Sigmoid colon (tissue), 7 donors: ENCODE measurements around the gene KDM1A. TPM values are rescaled to one million over a fixed set of nuclear protein-coding genes. Genes with fewer than 3 reads are reported as not detected.

Source experiments
- DNase-seq: peaks from one replicate; pipeline ENCODE4 v3.0.0-alpha.2; 2019
- H3K27ac ChIP-seq, 4 donors: fragments of 200-600 bp; sonication (generic); one replicate each; pipeline ENCODE4 v1.5.1; 2016 to 2019; ENCODE audit warnings: mild to moderate bottlenecking in 1 of 4
- H3K27me3 ChIP-seq, 3 donors: fragments of 200-600 bp; sonication (generic); one replicate each; pipeline ENCODE4 v1.5.1; 2019; ENCODE audit warnings: mild to moderate bottlenecking in 1 of 3
- H3K36me3 ChIP-seq, 4 donors: fragments of 200-600 bp; sonication (generic); one replicate each; pipeline ENCODE4 v1.5.1; 2016 to 2019
- H3K4me1 ChIP-seq, 4 donors: fragments of 200-600 bp; sonication (generic); one replicate each; pipeline ENCODE4 v1.5.1; 2017 to 2019
- H3K4me3 ChIP-seq, 4 donors: fragments of 200-600 bp; sonication (generic); one replicate each; pipeline ENCODE4 v1.5.1; 2017 to 2019; ENCODE audit warnings: mild to moderate bottlenecking in 2 of 4, moderate library complexity in 1 of 4
- H3K9me3 ChIP-seq, 4 donors: fragments of 200-600 bp in 3 of 4; sonication (generic) in 3 of 4; one replicate each; pipeline versions ENCODE4 v1.5.1 to v1.6.1; 2013 to 2019
- EP300 ChIP-seq, 4 donors: sonication (generic); formaldehyde crosslinking; IDR thresholded peaks; one replicate each; pipeline ENCODE4 v1.6.1; 2017; ENCODE audit warnings: antibody characterized with exemption in 4 of 4
- POLR2A ChIP-seq, 2 donors: fragments of 450-650 bp; IDR thresholded peaks; one replicate each; pipeline ENCODE4 v1.6.1; 2016; ENCODE audit warnings: antibody characterized with exemption in 2 of 2, mild to moderate bottlenecking in 2 of 2, moderate library complexity in 2 of 2
- POLR2AphosphoS5 ChIP-seq, 4 donors: sonication (generic); formaldehyde crosslinking; IDR thresholded peaks; one replicate each; pipeline ENCODE4 v1.6.1; 2017; ENCODE audit warnings: antibody characterized with exemption in 4 of 4
- WGBS, 2 donors: extraction: QIAGEN DNeasy Blood & Tissue Kit; methylation state at CpG; one replicate each; pipeline ENCODE4 v1.1.7; 2013; 5-methylcytosine and 5-hydroxymethylcytosine counted together
- intact Hi-C: fragments of 100-400 bp; cut with DNase I; formaldehyde crosslinking; loops from one replicate; pipeline ENCODE4 v1.15.1; 2023
- polyA plus RNA-seq, 3 donors: library from polyadenylated mRNA; stranded (reverse); fragments of 200-250 nt; gene quantifications; one replicate each; pipeline ENCODE4 v1.2.3, GENCODE V29; 2013
- total RNA-seq, 4 donors: library from RNA; depleted of rRNA; stranded (reverse); fragments of >200 nt; gene quantifications; one replicate each; pipeline ENCODE4 v1.1.0, GENCODE V29; 2016
- TF ChIP-seq, protein P1 (sequence below), 4 experiments: fragments of 450-650 bp in 3 of 4; fragments of 200-600 bp in 1 of 4; IDR thresholded peaks; one replicate each; pipeline ENCODE4 v1.5.1; 2016 to 2019; ENCODE audit warnings: antibody characterized with exemption in 4 of 4, mild to moderate bottlenecking in 3 of 4, moderate library complexity in 2 of 4
- donor health status: healthy with polysubstance abuse.
- donor health status: Bipolar disorder and iron deficiency.
- donor health status: healthy.

Gene KDM1A
- total and polyA plus RNA-seq, 7 donors, result 24.0 to 58.6 (median 46.0) TPM

DNA sequence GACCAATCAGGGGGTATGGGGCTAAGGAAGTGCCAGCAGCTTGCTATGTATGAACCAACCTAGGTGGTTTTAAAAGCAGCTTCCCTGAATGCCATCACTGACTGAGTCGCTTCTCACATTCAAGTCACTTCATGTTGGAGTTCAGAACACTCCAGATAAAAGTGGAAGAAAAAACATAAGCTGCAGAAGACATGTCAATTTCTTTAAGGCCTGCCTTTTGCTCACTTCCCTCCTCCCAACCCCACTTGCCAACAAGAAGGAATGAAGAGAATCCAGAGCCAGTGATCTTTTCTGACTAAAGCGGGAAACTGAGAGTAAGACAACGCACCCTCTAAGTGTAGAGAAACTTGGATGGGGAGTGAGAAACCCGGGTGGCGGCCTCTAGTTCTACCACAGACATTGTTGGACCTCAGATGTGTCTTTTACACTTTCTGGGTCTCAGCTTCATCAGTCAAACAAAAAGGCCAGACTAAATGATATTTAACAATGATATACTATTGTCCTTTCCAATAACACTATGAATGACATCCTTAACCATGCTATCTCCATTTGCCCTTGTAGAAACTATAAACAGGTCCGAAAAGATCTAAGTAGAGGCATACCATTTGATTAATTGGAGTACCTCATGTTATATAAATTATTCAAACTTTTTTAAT lies 95.3 kb downstream of the KDM1A start:
- H3K27ac ChIP-seq, result peak overlapping the region in 1 of 4 donors; percentile 9
- peaks cover 0 to 37% (median 24%) of the 10 kb centered on the region in 4 donors for H3K4me1 ChIP-seq
- no peaks in the 10 kb centered on the region for H3K27me3 ChIP-seq
- WGBS, 2 donors, result 80 to 88% methylated on average over 6 of the region's 6 CpGs
- no peaks in the 10 kb centered on the region for H3K9me3 ChIP-seq
- DNase-seq, result no peak
- H3K4me3 ChIP-seq, result no peak overlapping the region
- TF ChIP-seq POLR2A (IDR thresholded peaks at IDR 0.05) (no peak), POLR2AphosphoS5 (IDR thresholded peaks at IDR 0.05) (no peak), EP300 (IDR thresholded peaks at IDR 0.05) (no peak)
- TF ChIP-seq, protein P1, sequence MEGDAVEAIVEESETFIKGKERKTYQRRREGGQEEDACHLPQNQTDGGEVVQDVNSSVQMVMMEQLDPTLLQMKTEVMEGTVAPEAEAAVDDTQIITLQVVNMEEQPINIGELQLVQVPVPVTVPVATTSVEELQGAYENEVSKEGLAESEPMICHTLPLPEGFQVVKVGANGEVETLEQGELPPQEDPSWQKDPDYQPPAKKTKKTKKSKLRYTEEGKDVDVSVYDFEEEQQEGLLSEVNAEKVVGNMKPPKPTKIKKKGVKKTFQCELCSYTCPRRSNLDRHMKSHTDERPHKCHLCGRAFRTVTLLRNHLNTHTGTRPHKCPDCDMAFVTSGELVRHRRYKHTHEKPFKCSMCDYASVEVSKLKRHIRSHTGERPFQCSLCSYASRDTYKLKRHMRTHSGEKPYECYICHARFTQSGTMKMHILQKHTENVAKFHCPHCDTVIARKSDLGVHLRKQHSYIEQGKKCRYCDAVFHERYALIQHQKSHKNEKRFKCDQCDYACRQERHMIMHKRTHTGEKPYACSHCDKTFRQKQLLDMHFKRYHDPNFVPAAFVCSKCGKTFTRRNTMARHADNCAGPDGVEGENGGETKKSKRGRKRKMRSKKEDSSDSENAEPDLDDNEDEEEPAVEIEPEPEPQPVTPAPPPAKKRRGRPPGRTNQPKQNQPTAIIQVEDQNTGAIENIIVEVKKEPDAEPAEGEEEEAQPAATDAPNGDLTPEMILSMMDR (IDR thresholded peaks at IDR 0.05), result no peak
- no peaks in the 10 kb centered on the region for H3K36me3 ChIP-seq
- intact Hi-C loops, result no loop called here

DNA sequence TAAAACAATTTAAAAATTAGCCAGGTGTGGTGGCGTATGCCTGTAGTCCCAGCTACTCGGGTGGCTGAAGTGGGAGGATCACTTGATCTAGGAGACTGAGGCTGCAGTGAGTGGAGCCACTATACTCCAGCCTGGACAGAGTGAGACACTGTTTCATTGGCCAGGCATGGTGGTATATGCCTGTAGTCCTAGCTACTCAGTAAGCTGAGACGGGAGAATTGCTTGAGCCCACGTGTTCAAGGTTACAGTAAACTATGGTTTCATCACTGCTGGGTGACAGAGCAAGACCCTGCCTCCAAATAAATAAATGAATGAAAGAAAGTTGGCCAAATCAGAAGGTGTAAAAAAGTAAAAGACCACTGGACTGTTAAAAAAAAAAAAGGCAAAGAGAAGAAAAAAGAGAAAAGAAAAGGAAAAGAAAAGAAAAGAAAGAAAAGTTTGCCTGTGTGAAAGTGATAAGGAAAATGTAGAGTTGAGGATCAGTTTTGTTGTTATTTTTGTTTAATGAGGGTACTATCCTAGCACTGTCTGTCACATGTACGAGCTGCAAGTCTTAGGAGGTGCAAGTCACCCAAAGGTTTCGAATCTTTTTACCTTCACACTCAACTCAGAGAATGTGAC lies 97.1 kb downstream of the KDM1A start:
- no peak for DNase-seq
- no peak overlapping the region for H3K4me3 ChIP-seq
- no peaks in the 10 kb centered on the region for H3K9me3 ChIP-seq
- TF ChIP-seq, protein P1 (IDR thresholded peaks at IDR 0.05), result no peak
- TF ChIP-seq EP300 (IDR thresholded peaks at IDR 0.05), result no peak
- intact Hi-C loops, result no loop called here
- no peaks in the 10 kb centered on the region for H3K27me3 ChIP-seq
- H3K27ac ChIP-seq, result no peak overlapping the region
- H3K36me3 ChIP-seq, result no peaks in the 10 kb centered on the region
- WGBS, 2 donors, result 90 to 93% methylated on average over 6 of the region's 6 CpGs
- H3K4me1 ChIP-seq, result peaks cover 0 to 45% (median 28%) of the 10 kb centered on the region in 4 donors

DNA sequence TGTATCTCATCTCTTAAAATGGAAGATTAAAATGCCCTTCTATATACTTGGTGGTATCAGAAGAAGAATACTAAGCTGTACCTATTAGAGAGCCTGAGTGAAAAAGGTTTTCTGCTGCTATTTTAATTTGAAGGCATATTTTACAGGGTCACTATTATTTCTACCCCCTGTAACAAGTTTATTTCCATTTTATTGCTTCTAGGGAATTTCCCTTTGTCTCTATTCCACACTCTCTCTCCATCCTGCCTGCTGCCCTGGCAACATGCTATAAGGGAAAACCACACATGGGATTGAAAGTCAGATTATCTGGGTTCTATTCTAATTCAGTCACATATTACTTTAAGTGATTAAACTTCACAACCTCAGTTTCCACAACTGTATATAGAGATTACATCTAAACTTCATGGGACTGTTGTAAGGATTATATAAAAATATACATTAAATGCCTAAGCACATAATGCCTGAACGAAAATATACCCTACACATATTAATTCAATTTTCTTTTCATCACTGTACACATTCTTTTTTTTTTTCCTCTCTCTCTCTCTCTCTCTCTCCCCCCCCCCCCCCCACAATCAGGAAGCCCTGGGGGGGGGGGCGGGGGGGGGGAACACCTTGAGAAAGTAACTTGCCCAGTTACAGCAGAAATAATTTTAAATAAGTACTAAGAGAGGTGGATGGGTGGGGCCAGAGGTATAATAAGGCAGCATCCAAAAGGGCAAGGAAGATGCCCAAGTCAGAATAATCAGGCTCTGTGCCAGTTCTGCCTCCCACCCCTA lies 97.8 kb downstream of the KDM1A start:
- WGBS, 2 donors, result 49 to 65% methylated on average over 2 of the region's 2 CpGs
- Histone ChIP-seq H3K36me3 (no peaks in the 10 kb centered on the region), H3K27me3 (no peaks in the 10 kb centered on the region), H3K9me3 (no peaks in the 10 kb centered on the region), H3K4me3 (no peak overlapping the region), H3K4me1 (peaks cover 0 to 45% (median 33%) of the 10 kb centered on the region in 4 donors), H3K27ac (no peak overlapping the region)
- no peak for DNase-seq
- no peak for TF ChIP-seq POLR2A (IDR thresholded peaks at IDR 0.05)
- no peak for TF ChIP-seq POLR2AphosphoS5 (IDR thresholded peaks at IDR 0.05)
- TF ChIP-seq EP300 (IDR thresholded peaks at IDR 0.05), result no peak
- TF ChIP-seq, protein P1 (IDR thresholded peaks at IDR 0.05), result no peak
- intact Hi-C loops, result no loop called here

- Histone ChIP-seq H3K27ac (peak overlapping the region in 1 of 4 donors; percentile 29), H3K27me3 (no peaks in the 10 kb centered on the region), H3K4me1 (peaks cover 0 to 54% (median 42%) of the 10 kb centered on the region in 4 donors), H3K4me3 (no peak overlapping the region), H3K9me3 (no peaks in the 10 kb centered on the region), H3K36me3 (no peaks in the 10 kb centered on the region)
- intact Hi-C loops, result no loop called here
- no peak for DNase-seq
- TF ChIP-seq POLR2AphosphoS5 (IDR thresholded peaks at IDR 0.05) (no peak), EP300 (IDR thresholded peaks at IDR 0.05) (no peak), POLR2A (IDR thresholded peaks at IDR 0.05) (no peak)
- TF ChIP-seq, protein P1 (IDR thresholded peaks at IDR 0.05), result no peak
Measured at GRCh38 chr1:23118407-23118806, 99.1 kb downstream of the KDM1A start.
